HCT116 (cell line): ENCODE data around the gene AGER.

ENCODE experiments used
- CBX3 ChIP-seq: IDR thresholded peaks from 2 replicates; pipeline ENCODE4 v1.6.1; 2012; ENCODE audit warnings: low read depth
- CTCF ChIP-seq, 3 experiments: fragments of 200-600 bp in 1 of 3; sonication (generic) in 1 of 3; IDR thresholded peaks in 2 of 3; conservative IDR thresholded peaks in 1 of 3; 2 replicates each; pipeline ENCODE4 v1.5.1; 2012 to 2017; ENCODE audit warnings: low read depth in 2 of 3, low read length in 2 of 3, antibody characterized with exemption in 1 of 3, borderline replicate concordance in 1 of 3, control low read depth in 1 of 3, mild to moderate bottlenecking in 1 of 3, mixed read lengths in 1 of 3, mixed run types in 1 of 3, moderate library complexity in 1 of 3; ENCODE audit not compliant: insufficient read depth in 1 of 3
- POLR2A ChIP-seq: IDR thresholded peaks from 2 replicates; pipeline ENCODE4 v1.7.0; 2011; ENCODE audit warnings: borderline replicate concordance; ENCODE audit not compliant: insufficient read depth, insufficient read length; ENCODE audit errors: extremely low read depth
- POLR2AphosphoS5 ChIP-seq: IDR thresholded peaks from 2 replicates; pipeline ENCODE4 v1.6.1; 2011; ENCODE audit warnings: mild to moderate bottlenecking, low read depth, low read length, moderate library complexity
- TF ChIP-seq, protein P1 (sequence below): IDR thresholded peaks from 2 replicates; pipeline ENCODE4 v1.6.1; 2012; ENCODE audit warnings: low read depth

- no peak for TF ChIP-seq POLR2A
- TF ChIP-seq POLR2AphosphoS5, result no peak
- TF ChIP-seq CTCF (IDR thresholded peaks at IDR 0.05 in 2 of 3, conservative IDR thresholded peaks at IDR 0.05 in 1 of 3; ENCODE audit: borderline replicate concordance in 1 of 3, insufficient read depth in 1 of 3, low read depth in 2 of 3, low read length in 2 of 3), result no peak
- TF ChIP-seq, protein P1, sequence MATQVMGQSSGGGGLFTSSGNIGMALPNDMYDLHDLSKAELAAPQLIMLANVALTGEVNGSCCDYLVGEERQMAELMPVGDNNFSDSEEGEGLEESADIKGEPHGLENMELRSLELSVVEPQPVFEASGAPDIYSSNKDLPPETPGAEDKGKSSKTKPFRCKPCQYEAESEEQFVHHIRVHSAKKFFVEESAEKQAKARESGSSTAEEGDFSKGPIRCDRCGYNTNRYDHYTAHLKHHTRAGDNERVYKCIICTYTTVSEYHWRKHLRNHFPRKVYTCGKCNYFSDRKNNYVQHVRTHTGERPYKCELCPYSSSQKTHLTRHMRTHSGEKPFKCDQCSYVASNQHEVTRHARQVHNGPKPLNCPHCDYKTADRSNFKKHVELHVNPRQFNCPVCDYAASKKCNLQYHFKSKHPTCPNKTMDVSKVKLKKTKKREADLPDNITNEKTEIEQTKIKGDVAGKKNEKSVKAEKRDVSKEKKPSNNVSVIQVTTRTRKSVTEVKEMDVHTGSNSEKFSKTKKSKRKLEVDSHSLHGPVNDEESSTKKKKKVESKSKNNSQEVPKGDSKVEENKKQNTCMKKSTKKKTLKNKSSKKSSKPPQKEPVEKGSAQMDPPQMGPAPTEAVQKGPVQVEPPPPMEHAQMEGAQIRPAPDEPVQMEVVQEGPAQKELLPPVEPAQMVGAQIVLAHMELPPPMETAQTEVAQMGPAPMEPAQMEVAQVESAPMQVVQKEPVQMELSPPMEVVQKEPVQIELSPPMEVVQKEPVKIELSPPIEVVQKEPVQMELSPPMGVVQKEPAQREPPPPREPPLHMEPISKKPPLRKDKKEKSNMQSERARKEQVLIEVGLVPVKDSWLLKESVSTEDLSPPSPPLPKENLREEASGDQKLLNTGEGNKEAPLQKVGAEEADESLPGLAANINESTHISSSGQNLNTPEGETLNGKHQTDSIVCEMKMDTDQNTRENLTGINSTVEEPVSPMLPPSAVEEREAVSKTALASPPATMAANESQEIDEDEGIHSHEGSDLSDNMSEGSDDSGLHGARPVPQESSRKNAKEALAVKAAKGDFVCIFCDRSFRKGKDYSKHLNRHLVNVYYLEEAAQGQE, result no peak
- no peak for TF ChIP-seq CBX3
Measured at GRCh38 chr6:32147401-32148132, 36.5 kb downstream of the AGER start.
